HepG2 (cell line): Measurements from ENCODE around the gene DNAAF1. TPM values are rescaled to one million over a fixed set of nuclear protein-coding genes. Genes with fewer than 3 reads are reported as not detected.

Source experiments
- FOXA3 ChIP-seq: IDR thresholded peaks from 2 replicates; pipeline ENCODE4 v1.6.1; 2016; ENCODE audit warnings: missing genetic modification reagents, missing compliant biosample characterization
- JUN ChIP-seq: sonication (generic); formaldehyde crosslinking; IDR thresholded peaks from 2 replicates; pipeline ENCODE4 v1.4.0; 2020; ENCODE audit warnings: mild to moderate bottlenecking, missing genetic modification reagents
- KDM3A ChIP-seq: IDR thresholded peaks from 2 replicates; pipeline ENCODE4 v1.6.1; 2018; ENCODE audit warnings: low read depth, missing compliant biosample characterization
- MEIS2 ChIP-seq: sonication (generic); formaldehyde crosslinking; IDR thresholded peaks from 2 replicates; pipeline ENCODE4 v1.9.0; 2021; ENCODE audit warnings: mild to moderate bottlenecking, missing genetic modification reagents
- NFKB2 ChIP-seq: sonication (generic); formaldehyde crosslinking; IDR thresholded peaks from 2 replicates; pipeline ENCODE4 v1.4.0; 2020; ENCODE audit warnings: missing genetic modification reagents, borderline replicate concordance
- SIN3A ChIP-seq: IDR thresholded peaks from 2 replicates; pipeline ENCODE4 v1.6.1; 2011; ENCODE audit warnings: low read depth, mild to moderate bottlenecking, control low read depth, low read length, borderline replicate concordance
- ZFX ChIP-seq: sonication (generic); formaldehyde crosslinking; IDR thresholded peaks from 2 replicates; pipeline ENCODE4 v1.4.0; 2020; ENCODE audit warnings: mild to moderate bottlenecking, low read depth, missing genetic modification reagents, moderate library complexity
- ZMYM2 ChIP-seq: sonication (generic); formaldehyde crosslinking; IDR thresholded peaks from 2 replicates; pipeline ENCODE4 v1.8.0; 2022; ENCODE audit warnings: mild to moderate bottlenecking, missing genetic modification reagents
- ZNF253 ChIP-seq: sonication (generic); formaldehyde crosslinking; IDR thresholded peaks from 2 replicates; pipeline ENCODE4 v1.8.0; 2022; ENCODE audit warnings: mild to moderate bottlenecking, missing genetic modification reagents, borderline replicate concordance
- ZNF644 ChIP-seq: IDR thresholded peaks from 2 replicates; pipeline ENCODE4 v1.6.1; 2016; ENCODE audit warnings: low read depth
- ZNF713 ChIP-seq: sonication (generic); formaldehyde crosslinking; IDR thresholded peaks from 2 replicates; pipeline ENCODE4 v1.4.0; 2020; ENCODE audit warnings: mild to moderate bottlenecking, missing genetic modification reagents
- polyA plus RNA-seq, 8 experiments: library from polyadenylated mRNA; depleted of rRNA in 3 of 8; stranded (reverse) in 7 of 8; unstranded in 1 of 8; fragments of >200 nt; fragmentation: Illumina TruSeq in 4 of 8; extraction: Trizol in 4 of 8; gene quantifications; 2 replicates each; pipeline versions ENCODE4 v1.2.1 to v1.2.3, GENCODE V29; 2011 to 2016; ENCODE audit warnings: low read depth in 4 of 8, missing spikeins in 1 of 8, mixed read lengths in 1 of 8; ENCODE audit not compliant: insufficient read depth in 1 of 8
- total RNA-seq, 5 experiments: library from RNA; depleted of rRNA; stranded (reverse); fragments of >200 nt; fragmentation: Illumina TruSeq; extraction: Trizol; gene quantifications; 2 replicates each; pipeline ENCODE4 v1.2.3, GENCODE V29; 2016; ENCODE audit warnings: low read depth in 1 of 5
- TF ChIP-seq, protein P1 (sequence below), 2 experiments: fragments of 450-650 bp in 1 of 2; sonication (generic) in 1 of 2; formaldehyde crosslinking in 1 of 2; IDR thresholded peaks; 2 replicates each; pipeline versions ENCODE4 v1.6.1 to v1.8.0; 2016 to 2022; ENCODE audit warnings: antibody characterized with exemption in 1 of 2, mild to moderate bottlenecking in 1 of 2, missing genetic modification reagents in 1 of 2
- TF ChIP-seq, protein P2 (sequence below): sonication (generic); formaldehyde crosslinking; IDR thresholded peaks from 2 replicates; pipeline ENCODE4 v1.4.0; 2020; ENCODE audit warnings: mild to moderate bottlenecking, missing genetic modification reagents

Gene DNAAF1
- total and polyA plus RNA-seq, 2 of the 13 experiments (the other 11 are each of a cell fraction or from before 2014, with no cell fraction given): 0.04 TPM; not detected in 1

DNA sequence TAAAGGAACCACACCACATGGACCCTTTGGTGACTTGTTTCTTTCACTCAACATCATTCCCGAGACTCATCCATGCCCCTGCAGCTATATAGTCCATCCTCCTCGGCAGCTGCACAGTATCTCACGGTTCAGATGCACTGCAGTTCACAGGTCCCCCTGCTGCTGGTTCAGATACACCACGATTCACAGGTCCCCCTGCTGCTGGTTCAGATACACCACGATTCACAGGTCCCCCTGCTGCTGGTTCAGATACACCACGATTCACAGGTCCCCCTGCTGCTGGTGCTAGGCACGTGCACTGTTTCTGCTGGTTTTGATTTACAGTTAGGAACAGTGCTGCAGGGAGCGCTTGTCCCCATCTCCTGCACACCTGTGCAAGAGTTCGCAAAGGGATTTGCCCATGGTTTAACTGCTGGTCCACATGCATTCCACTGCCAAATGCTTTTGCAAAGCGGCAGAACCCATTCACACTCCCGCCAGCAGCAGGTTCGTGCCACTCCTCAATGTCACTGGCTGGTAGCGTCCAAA is 3.9 kb upstream of the DNAAF1 start (continued):
- no peak for TF ChIP-seq KDM3A
- no peak for TF ChIP-seq FOXA3 (CRISPR knock-in tag)
- TF ChIP-seq, protein P1, sequence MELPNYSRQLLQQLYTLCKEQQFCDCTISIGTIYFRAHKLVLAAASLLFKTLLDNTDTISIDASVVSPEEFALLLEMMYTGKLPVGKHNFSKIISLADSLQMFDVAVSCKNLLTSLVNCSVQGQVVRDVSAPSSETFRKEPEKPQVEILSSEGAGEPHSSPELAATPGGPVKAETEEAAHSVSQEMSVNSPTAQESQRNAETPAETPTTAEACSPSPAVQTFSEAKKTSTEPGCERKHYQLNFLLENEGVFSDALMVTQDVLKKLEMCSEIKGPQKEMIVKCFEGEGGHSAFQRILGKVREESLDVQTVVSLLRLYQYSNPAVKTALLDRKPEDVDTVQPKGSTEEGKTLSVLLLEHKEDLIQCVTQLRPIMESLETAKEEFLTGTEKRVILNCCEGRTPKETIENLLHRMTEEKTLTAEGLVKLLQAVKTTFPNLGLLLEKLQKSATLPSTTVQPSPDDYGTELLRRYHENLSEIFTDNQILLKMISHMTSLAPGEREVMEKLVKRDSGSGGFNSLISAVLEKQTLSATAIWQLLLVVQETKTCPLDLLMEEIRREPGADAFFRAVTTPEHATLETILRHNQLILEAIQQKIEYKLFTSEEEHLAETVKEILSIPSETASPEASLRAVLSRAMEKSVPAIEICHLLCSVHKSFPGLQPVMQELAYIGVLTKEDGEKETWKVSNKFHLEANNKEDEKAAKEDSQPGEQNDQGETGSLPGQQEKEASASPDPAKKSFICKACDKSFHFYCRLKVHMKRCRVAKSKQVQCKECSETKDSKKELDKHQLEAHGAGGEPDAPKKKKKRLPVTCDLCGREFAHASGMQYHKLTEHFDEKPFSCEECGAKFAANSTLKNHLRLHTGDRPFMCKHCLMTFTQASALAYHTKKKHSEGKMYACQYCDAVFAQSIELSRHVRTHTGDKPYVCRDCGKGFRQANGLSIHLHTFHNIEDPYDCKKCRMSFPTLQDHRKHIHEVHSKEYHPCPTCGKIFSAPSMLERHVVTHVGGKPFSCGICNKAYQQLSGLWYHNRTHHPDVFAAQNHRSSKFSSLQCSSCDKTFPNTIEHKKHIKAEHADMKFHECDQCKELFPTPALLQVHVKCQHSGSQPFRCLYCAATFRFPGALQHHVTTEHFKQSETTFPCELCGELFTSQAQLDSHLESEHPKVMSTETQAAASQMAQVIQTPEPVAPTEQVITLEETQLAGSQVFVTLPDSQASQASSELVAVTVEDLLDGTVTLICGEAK (IDR thresholded peaks at IDR 0.05): no peak
- TF ChIP-seq, protein P1 (CRISPR knock-in tag; IDR thresholded peaks at IDR 0.05): no peak
- TF ChIP-seq ZFX (CRISPR knock-in tag): peak; percentile 34; the same call in 1 of the 2 replicates
- no peak for TF ChIP-seq SIN3A
- TF ChIP-seq ZNF644 (CRISPR knock-in tag): no peak
- no peak for TF ChIP-seq ZNF713 (CRISPR knock-in tag)
- TF ChIP-seq MEIS2 (CRISPR knock-in tag): no peak
- no peak for TF ChIP-seq ZMYM2 (CRISPR knock-in tag)
- TF ChIP-seq, protein P2, sequence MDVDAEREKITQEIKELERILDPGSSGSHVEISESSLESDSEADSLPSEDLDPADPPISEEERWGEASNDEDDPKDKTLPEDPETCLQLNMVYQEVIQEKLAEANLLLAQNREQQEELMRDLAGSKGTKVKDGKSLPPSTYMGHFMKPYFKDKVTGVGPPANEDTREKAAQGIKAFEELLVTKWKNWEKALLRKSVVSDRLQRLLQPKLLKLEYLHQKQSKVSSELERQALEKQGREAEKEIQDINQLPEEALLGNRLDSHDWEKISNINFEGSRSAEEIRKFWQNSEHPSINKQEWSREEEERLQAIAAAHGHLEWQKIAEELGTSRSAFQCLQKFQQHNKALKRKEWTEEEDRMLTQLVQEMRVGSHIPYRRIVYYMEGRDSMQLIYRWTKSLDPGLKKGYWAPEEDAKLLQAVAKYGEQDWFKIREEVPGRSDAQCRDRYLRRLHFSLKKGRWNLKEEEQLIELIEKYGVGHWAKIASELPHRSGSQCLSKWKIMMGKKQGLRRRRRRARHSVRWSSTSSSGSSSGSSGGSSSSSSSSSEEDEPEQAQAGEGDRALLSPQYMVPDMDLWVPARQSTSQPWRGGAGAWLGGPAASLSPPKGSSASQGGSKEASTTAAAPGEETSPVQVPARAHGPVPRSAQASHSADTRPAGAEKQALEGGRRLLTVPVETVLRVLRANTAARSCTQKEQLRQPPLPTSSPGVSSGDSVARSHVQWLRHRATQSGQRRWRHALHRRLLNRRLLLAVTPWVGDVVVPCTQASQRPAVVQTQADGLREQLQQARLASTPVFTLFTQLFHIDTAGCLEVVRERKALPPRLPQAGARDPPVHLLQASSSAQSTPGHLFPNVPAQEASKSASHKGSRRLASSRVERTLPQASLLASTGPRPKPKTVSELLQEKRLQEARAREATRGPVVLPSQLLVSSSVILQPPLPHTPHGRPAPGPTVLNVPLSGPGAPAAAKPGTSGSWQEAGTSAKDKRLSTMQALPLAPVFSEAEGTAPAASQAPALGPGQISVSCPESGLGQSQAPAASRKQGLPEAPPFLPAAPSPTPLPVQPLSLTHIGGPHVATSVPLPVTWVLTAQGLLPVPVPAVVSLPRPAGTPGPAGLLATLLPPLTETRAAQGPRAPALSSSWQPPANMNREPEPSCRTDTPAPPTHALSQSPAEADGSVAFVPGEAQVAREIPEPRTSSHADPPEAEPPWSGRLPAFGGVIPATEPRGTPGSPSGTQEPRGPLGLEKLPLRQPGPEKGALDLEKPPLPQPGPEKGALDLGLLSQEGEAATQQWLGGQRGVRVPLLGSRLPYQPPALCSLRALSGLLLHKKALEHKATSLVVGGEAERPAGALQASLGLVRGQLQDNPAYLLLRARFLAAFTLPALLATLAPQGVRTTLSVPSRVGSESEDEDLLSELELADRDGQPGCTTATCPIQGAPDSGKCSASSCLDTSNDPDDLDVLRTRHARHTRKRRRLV (CRISPR knock-in tag): no peak
- TF ChIP-seq JUN (CRISPR knock-in tag): no peak
- TF ChIP-seq ZNF253 (CRISPR knock-in tag): no peak
- TF ChIP-seq NFKB2: no peak
